ENCODE measurements around the gene AFTPH.

GRCh38 chr2:64641599-64641998 is 117.5 kb downstream of the AFTPH start:
- TF ChIP-seq CTCF (IDR thresholded peaks at IDR 0.05) (no peak), POLR2A (IDR thresholded peaks at IDR 0.05) (no peak)
